HG03575 (cell line): Measurements from ENCODE around the gene FANCC.

Experiments
- ATAC-seq: cut with Tn5 transposase; IDR thresholded peaks from one replicate; pipeline ENCODE4 v1.9.1; 2021; ENCODE audit not compliant: unreplicated experiment, insufficient number of reproducible peaks, low FRiP score; ENCODE audit errors: extremely low read depth

The FANCC gene

GRCh38 chr9:95317119-95317892, at the start of gene FANCC:
Gene FANCC (minus strand): TSS chr9:95317709. CDS start chr9:95249291, 68,418 bp downstream.
- no peak for ATAC-seq

- no peak for ATAC-seq
Measured at GRCh38 chr9:95366731-95367325, 49.3 kb upstream of the FANCC start.

GRCh38 chr9:95365766-95366165, 48.3 kb upstream of the FANCC start:
- no peak for ATAC-seq

GRCh38 chr9:95363051-95363841, 45.7 kb upstream of the FANCC start:
- no peak for ATAC-seq

GRCh38 chr9:95360866-95361265, 43.4 kb upstream of the FANCC start:
- no peak for ATAC-seq

GRCh38 chr9:95357316-95357715, 39.8 kb upstream of the FANCC start:
- no peak for ATAC-seq

- ATAC-seq: no peak
Measured at GRCh38 chr9:95355500-95355899, 38.0 kb upstream of the FANCC start.

- no peak for ATAC-seq
Measured at GRCh38 chr9:95351051-95351450, 33.5 kb upstream of the FANCC start.

GRCh38 chr9:95350266-95350665, 32.8 kb upstream of the FANCC start:
- no peak for ATAC-seq

GRCh38 chr9:95349091-95350038, 31.9 kb upstream of the FANCC start:
- no peak for ATAC-seq

- no peak for ATAC-seq
Measured at GRCh38 chr9:95346021-95346420, 28.5 kb upstream of the FANCC start.

GRCh38 chr9:95344735-95345325, 27.3 kb upstream of the FANCC start:
- no peak for ATAC-seq

GRCh38 chr9:95343725-95344287, 26.3 kb upstream of the FANCC start:
- no peak for ATAC-seq

GRCh38 chr9:95342571-95342970, 25.1 kb upstream of the FANCC start:
- ATAC-seq: no peak

- ATAC-seq: no peak
Measured at GRCh38 chr9:95341293-95341962, 23.9 kb upstream of the FANCC start.

GRCh38 chr9:95338243-95338642, 20.7 kb upstream of the FANCC start:
- ATAC-seq: no peak

- ATAC-seq: no peak
Measured at GRCh38 chr9:95336281-95336680, 18.8 kb upstream of the FANCC start.

GRCh38 chr9:95333426-95333825, 15.9 kb upstream of the FANCC start:
- no peak for ATAC-seq
